Keratinocyte (primary cell): Measurements from ENCODE around the gene SFXN2. TPM values are rescaled to one million over a fixed set of nuclear protein-coding genes. Genes with fewer than 3 reads are reported as not detected.

ENCODE experiments used
- DNase-seq: peaks from one replicate; pipeline ENCODE4 v3.0.0-alpha.2; 2011; ENCODE audit warnings: low read depth, missing footprints, low spot score
- FAIRE-seq: peaks from 2 replicates; lab custom pipeline; 2011; peaks lifted over from hg19 to GRCh38; lab: Jason Lieb, UNC
- H2AFZ ChIP-seq: 2 replicates; pipeline ENCODE4 v1.6.0; 2012; ENCODE audit warnings: low read length, control low read depth, inconsistent platforms; ENCODE audit not compliant: control insufficient read depth
- H3K27ac ChIP-seq: 2 replicates; pipeline ENCODE4 v1.5.1; 2011; ENCODE audit warnings: low read length; ENCODE audit not compliant: control insufficient read depth, insufficient read depth
- H3K27me3 ChIP-seq: 3 replicates; pipeline ENCODE4 v1.6.0; 2011; ENCODE audit warnings: low read length; ENCODE audit not compliant: control insufficient read depth, insufficient read depth; ENCODE audit errors: extremely low read depth
- H3K36me3 ChIP-seq, 2 experiments: 2 replicates in 1 of 2; 3 replicates in 1 of 2; pipeline ENCODE4 v1.5.1; 2011; ENCODE audit warnings: low read length in 2 of 2, mild to moderate bottlenecking in 1 of 2; ENCODE audit not compliant: control insufficient read depth in 2 of 2, insufficient read depth in 2 of 2; ENCODE audit errors: extremely low read depth in 1 of 2
- H3K4me1 ChIP-seq: 3 replicates; pipeline ENCODE4 v1.5.1; 2011; ENCODE audit warnings: low read length; ENCODE audit not compliant: control insufficient read depth, insufficient read depth; ENCODE audit errors: extremely low read depth
- H3K4me2 ChIP-seq: 3 replicates; pipeline ENCODE4 v1.6.0; 2011; ENCODE audit warnings: low read depth, low read length; ENCODE audit not compliant: control insufficient read depth, insufficient read depth; ENCODE audit errors: extremely low read depth
- H3K4me3 ChIP-seq, 3 experiments: fragments of 200-600 bp in 1 of 3; sonication (generic) in 1 of 3; 2 replicates in 2 of 3; 3 replicates in 1 of 3; pipeline ENCODE4 v1.5.1; 2011 to 2016; ENCODE audit warnings: low read length in 3 of 3, mild to moderate bottlenecking in 3 of 3, control low read depth in 2 of 3, inconsistent platforms in 1 of 3, low read depth in 1 of 3, mixed read lengths in 1 of 3, mixed run types in 1 of 3, moderate library complexity in 1 of 3; ENCODE audit not compliant: control insufficient read depth in 2 of 3, insufficient read depth in 2 of 3; ENCODE audit errors: extremely low read depth in 1 of 3
- H3K79me2 ChIP-seq: 2 replicates; pipeline ENCODE4 v1.6.0; 2012; ENCODE audit warnings: low read length; ENCODE audit not compliant: control insufficient read depth, insufficient read depth
- H3K9ac ChIP-seq: 3 replicates; pipeline ENCODE4 v1.6.0; 2011; ENCODE audit warnings: low read length; ENCODE audit not compliant: control insufficient read depth, insufficient read depth; ENCODE audit errors: extremely low read depth
- H3K9me1 ChIP-seq: 3 replicates; pipeline ENCODE4 v1.6.0; 2011; ENCODE audit warnings: low read length; ENCODE audit not compliant: control insufficient read depth, insufficient read depth; ENCODE audit errors: extremely low read depth
- H3K9me3 ChIP-seq: 2 replicates; pipeline ENCODE4 v1.5.1; 2012; ENCODE audit warnings: low read depth, low read length; ENCODE audit not compliant: control insufficient read depth
- H4K20me1 ChIP-seq: 3 replicates; pipeline ENCODE4 v1.6.0; 2011; ENCODE audit warnings: low read length; ENCODE audit not compliant: control insufficient read depth, insufficient read depth; ENCODE audit errors: extremely low read depth
- EZH2 ChIP-seq: IDR thresholded peaks from one replicate; pipeline ENCODE4 v1.6.1; 2012; ENCODE audit warnings: inconsistent platforms, mild to moderate bottlenecking, low read length, moderate library complexity
- dilution Hi-C: fragments of 300-500 bp; cut with MboI; formaldehyde crosslinking; loops from one replicate; pipeline ENCODE4 v1.7.0; 2020; ENCODE audit warnings: low sequenced_read_pairs; ENCODE audit not compliant: extremely low pct_ligation_motif_present
- polyA plus RNA-seq, 5 experiments: library from polyadenylated mRNA; depleted of rRNA in 3 of 5; stranded (reverse) in 3 of 5; stranded (forward) in 1 of 5; unstranded in 1 of 5; fragments of >200 nt; gene quantifications; 1 replicate in 1 of 5; 2 replicates in 3 of 5; 3 replicates in 1 of 5; pipeline versions ENCODE4 v1.2.1 to v1.2.3, GENCODE V29; 2011 to 2012; ENCODE audit warnings: missing spikeins in 2 of 5, low read depth in 1 of 5, low replicate concordance in 1 of 5
- TF ChIP-seq, protein P1 (sequence below), 3 experiments: IDR thresholded peaks in 1 of 3; conservative IDR thresholded peaks in 1 of 3; optimal IDR thresholded peaks in 1 of 3; 2 replicates in 2 of 3; 3 replicates in 1 of 3; pipeline versions ENCODE3 to v1.5.1; 2011; ENCODE audit warnings: low read length in 3 of 3, mild to moderate bottlenecking in 3 of 3, moderate library complexity in 2 of 3, control low read depth in 1 of 3, inconsistent platforms in 1 of 3; ENCODE audit not compliant: insufficient read depth in 2 of 3; ENCODE audit errors: extremely low read depth in 1 of 3

The SFXN2 gene
- polyA plus RNA-seq, 1 donor (not counting 4 experiments of a cell fraction or from before 2014, with no cell fraction given), result 5.0 TPM

DNA sequence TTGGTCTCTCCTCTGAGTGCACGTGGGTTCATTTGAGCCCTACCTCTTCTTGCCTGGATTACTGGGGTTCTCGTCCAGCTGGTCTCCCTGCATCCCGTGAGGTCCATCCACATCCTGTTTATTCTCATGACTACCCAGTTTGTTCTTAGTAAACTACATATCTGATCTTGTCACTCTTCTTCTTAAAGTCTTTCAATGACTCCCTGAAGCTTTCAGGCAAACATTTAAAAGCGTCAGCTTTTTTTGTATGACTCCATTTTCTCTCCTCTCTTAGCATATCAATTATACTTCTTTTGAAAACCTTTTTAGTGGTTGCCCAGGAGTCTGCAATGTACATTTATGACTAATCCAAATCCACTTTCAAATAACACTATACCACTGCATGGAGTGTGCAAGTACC lies 7.5 kb downstream of the SFXN2 start:
- H3K4me1 ChIP-seq, result no peaks in the 10 kb centered on the region
- FAIRE-seq (no peak), DNase-seq (no peak)
- H3K4me3 ChIP-seq, result no peak overlapping the region
- no peak overlapping the region for H3K9ac ChIP-seq
- no peaks in the 10 kb centered on the region for H3K9me1 ChIP-seq
- H3K9me3 ChIP-seq, result no peaks in the 10 kb centered on the region
- no peaks in the 10 kb centered on the region for H3K27me3 ChIP-seq
- H3K79me2 ChIP-seq, result no peaks in the 10 kb centered on the region
- H3K36me3 ChIP-seq, result peaks cover 0 to 4% of the 10 kb centered on the region in 2 experiments
- H2AFZ ChIP-seq, result no peak overlapping the region
- dilution Hi-C loops, result no loop called here
- no peaks in the 10 kb centered on the region for H4K20me1 ChIP-seq
- no peak overlapping the region for H3K4me2 ChIP-seq
- TF ChIP-seq EZH2, result no peak
- TF ChIP-seq, protein P1, sequence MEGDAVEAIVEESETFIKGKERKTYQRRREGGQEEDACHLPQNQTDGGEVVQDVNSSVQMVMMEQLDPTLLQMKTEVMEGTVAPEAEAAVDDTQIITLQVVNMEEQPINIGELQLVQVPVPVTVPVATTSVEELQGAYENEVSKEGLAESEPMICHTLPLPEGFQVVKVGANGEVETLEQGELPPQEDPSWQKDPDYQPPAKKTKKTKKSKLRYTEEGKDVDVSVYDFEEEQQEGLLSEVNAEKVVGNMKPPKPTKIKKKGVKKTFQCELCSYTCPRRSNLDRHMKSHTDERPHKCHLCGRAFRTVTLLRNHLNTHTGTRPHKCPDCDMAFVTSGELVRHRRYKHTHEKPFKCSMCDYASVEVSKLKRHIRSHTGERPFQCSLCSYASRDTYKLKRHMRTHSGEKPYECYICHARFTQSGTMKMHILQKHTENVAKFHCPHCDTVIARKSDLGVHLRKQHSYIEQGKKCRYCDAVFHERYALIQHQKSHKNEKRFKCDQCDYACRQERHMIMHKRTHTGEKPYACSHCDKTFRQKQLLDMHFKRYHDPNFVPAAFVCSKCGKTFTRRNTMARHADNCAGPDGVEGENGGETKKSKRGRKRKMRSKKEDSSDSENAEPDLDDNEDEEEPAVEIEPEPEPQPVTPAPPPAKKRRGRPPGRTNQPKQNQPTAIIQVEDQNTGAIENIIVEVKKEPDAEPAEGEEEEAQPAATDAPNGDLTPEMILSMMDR (optimal IDR thresholded peaks at IDR 0.05 in 1 of 3, IDR thresholded peaks at IDR 0.05 in 1 of 3, conservative IDR thresholded peaks at IDR 0.05 in 1 of 3; ENCODE audit: extremely low read depth in 1 of 3, insufficient read depth in 2 of 3, low read length in 3 of 3), result no peak
- no peak overlapping the region for H3K27ac ChIP-seq

DNA sequence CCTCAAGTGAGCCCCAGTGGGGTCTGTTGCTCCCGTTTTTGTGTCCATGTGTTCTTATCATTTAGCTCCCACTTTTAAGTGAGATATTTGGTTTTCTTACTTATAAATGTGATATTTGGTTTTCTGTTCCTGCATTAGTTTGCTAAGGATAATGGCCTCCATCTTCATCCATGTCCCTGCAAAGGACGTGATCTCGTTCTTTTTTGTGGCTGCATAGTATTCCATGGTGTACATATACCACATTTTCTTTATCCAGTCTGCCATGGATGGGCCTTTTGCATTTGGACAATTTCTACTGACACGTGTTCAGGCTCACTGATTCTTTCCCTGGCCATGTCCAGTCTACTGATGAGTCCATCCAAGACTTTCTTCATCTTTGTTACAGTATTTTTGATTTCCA lies 9.6 kb downstream of the SFXN2 start:
- dilution Hi-C loops, result no loop called here
- Histone ChIP-seq H3K4me3 (no peak overlapping the region), H3K36me3 (peaks cover 3 to 4% of the 10 kb centered on the region in 2 experiments), H3K4me2 (no peak overlapping the region), H3K79me2 (no peaks in the 10 kb centered on the region), H3K27me3 (no peaks in the 10 kb centered on the region), H2AFZ (no peak overlapping the region), H4K20me1 (no peaks in the 10 kb centered on the region), H3K9me3 (no peaks in the 10 kb centered on the region), H3K9ac (no peak overlapping the region), H3K9me1 (no peaks in the 10 kb centered on the region), H3K27ac (no peak overlapping the region), H3K4me1 (no peaks in the 10 kb centered on the region)
- DNase-seq (no peak), FAIRE-seq (no peak)
- no peak for TF ChIP-seq EZH2
- TF ChIP-seq, protein P1 (optimal IDR thresholded peaks at IDR 0.05 in 1 of 3, IDR thresholded peaks at IDR 0.05 in 1 of 3, conservative IDR thresholded peaks at IDR 0.05 in 1 of 3; ENCODE audit: extremely low read depth in 1 of 3, insufficient read depth in 2 of 3, low read length in 3 of 3), result no peak
